ENCODE results near the gene APOC1. TPM values are rescaled to one million over a fixed set of nuclear protein-coding genes. Genes with fewer than 3 reads are reported as not detected.

Gene APOC1
- total RNA-seq, 1 donor from 2014 or later: 2.2 TPM

DNA sequence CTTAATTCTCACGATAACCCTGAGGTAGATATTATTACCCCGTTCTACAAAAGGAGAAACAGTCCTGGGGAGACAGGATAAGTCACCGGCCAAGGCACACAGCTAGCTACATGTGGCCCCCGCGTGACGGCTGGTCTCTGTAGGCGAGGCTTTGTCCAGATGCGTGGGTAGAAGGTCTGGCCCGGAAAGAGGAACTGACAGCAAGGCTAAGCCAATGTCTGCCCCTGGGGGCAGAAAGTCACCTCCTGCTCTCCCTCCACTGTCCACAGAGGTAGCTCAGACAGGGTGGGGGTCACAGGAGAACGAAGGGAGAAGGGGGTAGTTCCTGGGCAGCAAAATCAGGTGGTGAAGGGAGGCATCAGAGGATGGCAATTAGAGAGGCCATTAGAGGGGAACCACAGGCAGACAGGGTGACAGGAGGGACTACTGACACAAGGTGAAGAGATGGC lies 29.4 kb downstream of the APOC1 start:
- Mint-ChIP-seq H3K9me3 (ENCODE audit: low read depth) (no peaks in the 10 kb centered on the region), H3K27me3 (ENCODE audit: low read depth) (no peaks in the 10 kb centered on the region), H3K36me3 (ENCODE audit: low read depth) (no peaks in the 10 kb centered on the region), H3K27ac (ENCODE audit: unreplicated experiment) (no peak overlapping the region), H3K4me1 (ENCODE audit: low read depth) (peaks cover 4% of the 10 kb centered on the region), H3K4me3 (ENCODE audit: unreplicated experiment) (no peak overlapping the region)
- no peak for DNase-seq (ENCODE audit: low spot score)
- TF ChIP-seq, protein P1, sequence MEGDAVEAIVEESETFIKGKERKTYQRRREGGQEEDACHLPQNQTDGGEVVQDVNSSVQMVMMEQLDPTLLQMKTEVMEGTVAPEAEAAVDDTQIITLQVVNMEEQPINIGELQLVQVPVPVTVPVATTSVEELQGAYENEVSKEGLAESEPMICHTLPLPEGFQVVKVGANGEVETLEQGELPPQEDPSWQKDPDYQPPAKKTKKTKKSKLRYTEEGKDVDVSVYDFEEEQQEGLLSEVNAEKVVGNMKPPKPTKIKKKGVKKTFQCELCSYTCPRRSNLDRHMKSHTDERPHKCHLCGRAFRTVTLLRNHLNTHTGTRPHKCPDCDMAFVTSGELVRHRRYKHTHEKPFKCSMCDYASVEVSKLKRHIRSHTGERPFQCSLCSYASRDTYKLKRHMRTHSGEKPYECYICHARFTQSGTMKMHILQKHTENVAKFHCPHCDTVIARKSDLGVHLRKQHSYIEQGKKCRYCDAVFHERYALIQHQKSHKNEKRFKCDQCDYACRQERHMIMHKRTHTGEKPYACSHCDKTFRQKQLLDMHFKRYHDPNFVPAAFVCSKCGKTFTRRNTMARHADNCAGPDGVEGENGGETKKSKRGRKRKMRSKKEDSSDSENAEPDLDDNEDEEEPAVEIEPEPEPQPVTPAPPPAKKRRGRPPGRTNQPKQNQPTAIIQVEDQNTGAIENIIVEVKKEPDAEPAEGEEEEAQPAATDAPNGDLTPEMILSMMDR (IDR thresholded peaks at IDR 0.05): no peak

DNA sequence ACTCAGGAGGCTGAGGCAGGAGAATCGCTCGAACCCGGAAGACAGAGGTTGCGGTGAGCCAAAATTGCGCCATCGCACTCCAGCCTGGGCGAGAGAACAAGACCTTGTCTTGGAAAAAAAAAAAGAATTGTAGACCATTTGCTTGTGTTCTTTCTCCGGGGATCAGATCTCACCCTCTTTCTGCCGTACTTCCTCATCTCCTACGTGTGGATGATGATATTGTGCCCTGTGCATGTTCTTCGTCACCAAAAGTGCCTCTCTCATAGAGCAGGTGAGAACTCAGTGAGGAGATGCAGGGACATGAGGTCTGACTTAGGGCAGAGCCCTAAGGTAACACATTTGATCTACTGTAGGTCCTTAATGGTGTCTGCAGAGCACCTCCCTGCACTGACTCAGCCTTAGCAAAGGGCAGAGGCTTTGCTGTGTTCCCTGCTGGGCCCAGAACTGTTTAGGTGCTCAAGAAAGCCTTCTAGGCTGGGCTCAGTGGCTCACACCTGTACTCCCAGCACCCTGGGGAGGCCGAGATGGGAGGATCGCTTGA lies 32.7 kb downstream of the APOC1 start:
- Mint-ChIP-seq H3K4me3 (ENCODE audit: unreplicated experiment) (no peak overlapping the region), H3K27me3 (ENCODE audit: low read depth) (no peaks in the 10 kb centered on the region), H3K27ac (ENCODE audit: unreplicated experiment) (no peak overlapping the region), H3K4me1 (ENCODE audit: low read depth) (peaks cover 8% of the 10 kb centered on the region), H3K36me3 (ENCODE audit: low read depth) (no peaks in the 10 kb centered on the region), H3K9me3 (ENCODE audit: low read depth) (no peaks in the 10 kb centered on the region)
- TF ChIP-seq, protein P1 (IDR thresholded peaks at IDR 0.05): no peak
- DNase-seq (ENCODE audit: low spot score): no peak

DNA sequence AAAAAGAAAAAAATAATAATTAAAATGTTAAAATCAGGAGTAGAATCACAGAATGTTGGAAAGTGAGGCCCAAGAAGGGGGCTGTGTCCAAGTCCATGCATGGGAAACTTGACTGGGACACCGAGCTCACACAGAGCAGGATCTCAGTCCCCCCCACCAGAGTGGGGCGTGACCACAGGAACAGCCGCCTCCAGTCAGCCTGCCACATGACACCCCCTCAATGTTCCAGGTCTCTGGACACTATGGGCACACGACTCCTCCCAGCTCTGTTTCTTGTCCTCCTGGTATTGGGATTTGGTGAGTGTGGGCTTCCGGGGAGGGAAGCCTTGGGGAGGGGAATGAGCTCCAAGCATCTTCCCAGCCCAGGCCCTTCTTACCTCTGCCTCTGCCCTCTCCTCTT lies 33.8 kb downstream of the APOC1 start:
- Mint-ChIP-seq H3K4me3 (ENCODE audit: unreplicated experiment) (no peak overlapping the region), H3K27me3 (ENCODE audit: low read depth) (no peaks in the 10 kb centered on the region), H3K36me3 (ENCODE audit: low read depth) (no peaks in the 10 kb centered on the region), H3K4me1 (ENCODE audit: low read depth) (peaks cover 8% of the 10 kb centered on the region), H3K9me3 (ENCODE audit: low read depth) (no peaks in the 10 kb centered on the region), H3K27ac (ENCODE audit: unreplicated experiment) (no peak overlapping the region)
- TF ChIP-seq, protein P1 (IDR thresholded peaks at IDR 0.05): no peak
- no peak for DNase-seq (ENCODE audit: low spot score)

DNA sequence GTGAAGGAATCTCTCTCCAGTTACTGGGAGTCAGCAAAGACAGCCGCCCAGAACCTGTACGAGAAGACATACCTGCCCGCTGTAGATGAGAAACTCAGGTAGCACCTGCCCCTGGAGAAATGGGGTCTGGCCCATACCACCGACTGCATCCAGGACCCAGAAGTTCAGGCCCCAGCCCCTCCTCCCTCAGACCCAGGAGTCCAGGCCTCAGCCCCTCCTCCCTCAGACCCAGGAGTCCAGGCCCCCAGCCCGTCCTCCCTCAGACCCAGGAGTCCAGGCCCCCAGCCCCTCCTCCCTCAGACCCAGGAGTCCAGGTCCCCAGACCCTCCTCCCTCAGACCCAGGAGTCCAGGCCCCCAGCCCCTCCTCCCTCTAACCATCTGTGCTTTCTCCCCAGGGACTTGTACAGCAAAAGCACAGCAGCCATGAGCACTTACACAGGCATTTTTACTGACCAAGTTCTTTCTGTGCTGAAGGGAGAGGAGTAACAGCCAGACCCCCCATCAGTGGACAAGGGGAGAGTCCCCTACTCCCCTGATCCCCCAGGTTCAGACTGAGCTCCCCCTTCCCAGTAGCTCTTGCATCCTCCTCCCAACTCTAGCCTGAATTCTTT lies 34.5 kb downstream of the APOC1 start:
- no peak for DNase-seq (ENCODE audit: low spot score)
- Mint-ChIP-seq H3K4me1 (ENCODE audit: low read depth) (peaks cover 10% of the 10 kb centered on the region), H3K9me3 (ENCODE audit: low read depth) (no peaks in the 10 kb centered on the region), H3K36me3 (ENCODE audit: low read depth) (no peaks in the 10 kb centered on the region), H3K4me3 (ENCODE audit: unreplicated experiment) (no peak overlapping the region), H3K27me3 (ENCODE audit: low read depth) (no peaks in the 10 kb centered on the region), H3K27ac (ENCODE audit: unreplicated experiment) (no peak overlapping the region)
- TF ChIP-seq, protein P1 (IDR thresholded peaks at IDR 0.05): no peak

DNA sequence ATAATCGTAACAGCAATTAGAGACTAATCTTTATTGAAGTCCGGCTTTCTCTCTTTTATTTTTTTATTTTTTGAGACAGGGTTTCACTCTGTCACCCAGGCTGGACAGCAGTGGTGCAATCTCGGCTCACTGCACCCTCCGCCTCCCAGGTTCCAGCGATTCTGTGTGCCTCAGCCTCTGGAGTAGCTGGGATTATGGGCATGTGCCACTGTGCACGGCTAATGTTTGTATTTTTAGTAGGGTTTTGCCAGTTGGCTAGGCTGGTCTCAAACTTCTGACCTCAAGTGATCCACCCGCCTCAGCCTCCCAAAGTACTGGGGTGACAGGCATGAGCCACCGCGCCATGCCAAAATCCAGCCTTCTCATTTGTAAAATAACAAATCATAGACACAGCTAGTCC lies 35.1 kb downstream of the APOC1 start:
- H3K4me1 Mint-ChIP-seq (ENCODE audit: low read depth): peaks cover 12% of the 10 kb centered on the region
- H3K27me3 Mint-ChIP-seq (ENCODE audit: low read depth): no peaks in the 10 kb centered on the region
- no peak overlapping the region for H3K4me3 Mint-ChIP-seq (ENCODE audit: unreplicated experiment)
- H3K36me3 Mint-ChIP-seq (ENCODE audit: low read depth): no peaks in the 10 kb centered on the region
- TF ChIP-seq, protein P1 (IDR thresholded peaks at IDR 0.05): no peak
- no peak for DNase-seq (ENCODE audit: low spot score)
- H3K9me3 Mint-ChIP-seq (ENCODE audit: low read depth): no peaks in the 10 kb centered on the region
- H3K27ac Mint-ChIP-seq (ENCODE audit: unreplicated experiment): no peak overlapping the region
